Endothelial cell of umbilical vein (primary cell): ENCODE data around the gene APP. TPM values are rescaled to one million over a fixed set of nuclear protein-coding genes. Genes with fewer than 3 reads are reported as not detected.

Source experiments
- BruUV-seq: library from RNA; stranded (reverse); fragments of 400-500 nt; replicated peaks from 2 replicates; lab custom pipeline; 2021; lab: Mats Ljungman, UMichigan
- CTCF ChIA-PET: fragments of 300-600, 350-600 bp; sonication (Branson Sonifier 250); formaldehyde crosslinking; loops from one replicate; lab custom pipeline; 2021; ENCODE audit warnings: antibody characterized with exemption, inconsistent platforms; lab: Charles Lee
- POLR2A ChIA-PET: fragments of 300-600, 350-600 bp; sonication (Branson Sonifier 250); formaldehyde crosslinking; loops from one replicate; lab custom pipeline; 2021; ENCODE audit warnings: antibody characterized with exemption, inconsistent platforms; lab: Charles Lee
- DNase-seq: peaks from one replicate; pipeline ENCODE4 v3.0.0-alpha.2; 2011; ENCODE audit warnings: low read depth, low spot score
- FAIRE-seq: peaks from 2 replicates; lab custom pipeline; 2011; peaks lifted over from hg19 to GRCh38; lab: Jason Lieb, UNC
- H2AFZ ChIP-seq: 2 replicates; pipeline ENCODE4 v1.6.0; 2012; ENCODE audit warnings: low read depth, low read length, control low read depth, inconsistent platforms
- H3K27ac ChIP-seq: 2 replicates; pipeline ENCODE4 v1.5.1; 2011; ENCODE audit warnings: low read depth, mild to moderate bottlenecking, control low read depth, low read length, moderate library complexity; ENCODE audit not compliant: insufficient read depth
- H3K27me3 ChIP-seq, 2 experiments: 2 replicates each; pipeline versions ENCODE4 v1.6.0 to v1.6.1; 2011; ENCODE audit warnings: low read length in 2 of 2, mixed read lengths in 1 of 2; ENCODE audit not compliant: control insufficient read depth in 2 of 2, insufficient read depth in 2 of 2
- H3K36me3 ChIP-seq, 2 experiments: 2 replicates in 1 of 2; 3 replicates in 1 of 2; pipeline ENCODE4 v1.5.1; 2011; ENCODE audit warnings: low read length in 2 of 2, mild to moderate bottlenecking in 1 of 2, moderate library complexity in 1 of 2; ENCODE audit not compliant: control insufficient read depth in 2 of 2, insufficient read depth in 2 of 2; ENCODE audit errors: extremely low read depth in 1 of 2
- H3K4me1 ChIP-seq: 3 replicates; pipeline ENCODE4 v1.5.1; 2011; ENCODE audit warnings: mild to moderate bottlenecking, low read length; ENCODE audit not compliant: control insufficient read depth, insufficient read depth; ENCODE audit errors: extremely low read depth
- H3K4me2 ChIP-seq: 2 replicates; pipeline ENCODE4 v1.6.1; 2011; ENCODE audit warnings: low read length, control low read depth, mixed read lengths; ENCODE audit not compliant: insufficient read depth
- H3K4me3 ChIP-seq, 3 experiments: fragments of 200-600 bp in 1 of 3; sonication (generic), shearing (Covaris generic) in 1 of 3; replicated peaks in 1 of 3; 2 replicates each; pipeline ENCODE4 v1.5.1; 2011 to 2016; ENCODE audit warnings: control low read depth in 3 of 3, low read length in 3 of 3, mild to moderate bottlenecking in 2 of 3, inconsistent platforms in 1 of 3, low read depth in 1 of 3, moderate library complexity in 1 of 3; ENCODE audit not compliant: insufficient read depth in 1 of 3
- H3K79me2 ChIP-seq: 2 replicates; pipeline ENCODE4 v1.6.0; 2012; ENCODE audit warnings: low read length, inconsistent platforms; ENCODE audit not compliant: control insufficient read depth, insufficient read depth
- H3K9ac ChIP-seq: replicated peaks from 2 replicates; pipeline ENCODE3; 2011; ENCODE audit warnings: low read length, control low read depth; ENCODE audit not compliant: insufficient read depth; ENCODE audit errors: extremely low read depth
- H3K9me1 ChIP-seq: replicated peaks from 3 replicates; pipeline ENCODE4 v1.6.0; 2011; ENCODE audit warnings: mild to moderate bottlenecking, low read length; ENCODE audit not compliant: control insufficient read depth, insufficient read depth; ENCODE audit errors: extremely low read depth
- H3K9me3 ChIP-seq: replicated peaks from 2 replicates; pipeline ENCODE4 v1.5.1; 2012; ENCODE audit warnings: low read length, inconsistent platforms; ENCODE audit not compliant: control insufficient read depth, insufficient read depth
- H4K20me1 ChIP-seq: replicated peaks from 2 replicates; pipeline ENCODE3; 2011; ENCODE audit warnings: mild to moderate bottlenecking, low read length; ENCODE audit not compliant: control insufficient read depth, insufficient read depth; ENCODE audit errors: extremely low read depth
- CTCF ChIP-seq, 2 donors: IDR thresholded peaks; 1 replicate in 1 of 2; 2 replicates in 1 of 2; pipeline ENCODE4 v1.5.1; 2011; ENCODE audit warnings: low read length in 2 of 2, mild to moderate bottlenecking in 2 of 2, moderate library complexity in 2 of 2, control low read depth in 1 of 2, inconsistent platforms in 1 of 2, low read depth in 1 of 2; ENCODE audit not compliant: insufficient read depth in 1 of 2; ENCODE audit errors: extremely low read depth in 1 of 2
- EZH2 ChIP-seq: IDR thresholded peaks from 2 replicates; pipeline ENCODE4 v1.6.1; 2012; ENCODE audit warnings: borderline replicate concordance, low read depth, mild to moderate bottlenecking, moderate library complexity, low read length, inconsistent platforms; ENCODE audit not compliant: severe bottlenecking
- FOS ChIP-seq: IDR thresholded peaks from 2 replicates; pipeline ENCODE4 v1.6.1; 2011; ENCODE audit warnings: mild to moderate bottlenecking, low read length, moderate library complexity, borderline replicate concordance; ENCODE audit not compliant: insufficient read depth
- GATA2 ChIP-seq: IDR thresholded peaks from 2 replicates; pipeline ENCODE4 v1.7.0; 2011; ENCODE audit warnings: low read depth, mild to moderate bottlenecking, moderate library complexity, mixed read lengths, low read length; ENCODE audit not compliant: insufficient read length, insufficient read depth
- JUN ChIP-seq: IDR thresholded peaks from 2 replicates; pipeline ENCODE4 v1.6.1; 2011; ENCODE audit warnings: borderline replicate concordance, low read depth; ENCODE audit not compliant: insufficient read length, insufficient read depth
- MAX ChIP-seq: IDR thresholded peaks from 2 replicates; pipeline ENCODE4 v1.6.1; 2011; ENCODE audit not compliant: insufficient read depth, insufficient read length
- MYC ChIP-seq: IDR thresholded peaks from one replicate; pipeline ENCODE4 v1.6.1; 2011; ENCODE audit warnings: mild to moderate bottlenecking, low read depth, low read length
- POLR2A ChIP-seq: IDR thresholded peaks from 2 replicates; pipeline ENCODE4 v1.6.1; 2012; ENCODE audit warnings: low read depth, mild to moderate bottlenecking, control low read depth, low read length
- POLR2AphosphoS5 ChIP-seq: IDR thresholded peaks from 2 replicates; pipeline ENCODE4 v1.6.1; 2012; ENCODE audit warnings: low read depth, mild to moderate bottlenecking, control low read depth, low read length, moderate library complexity; ENCODE audit not compliant: insufficient read depth
- dilution Hi-C: fragments of 300-500 bp; cut with MboI; formaldehyde crosslinking; loops from one replicate; pipeline ENCODE4 v1.15.0; 2019; ENCODE audit warnings: low sequenced_read_pairs; ENCODE audit not compliant: extremely low pct_ligation_motif_present
- intact Hi-C: fragments of 100-400 bp; cut with micrococcal nuclease; formaldehyde crosslinking; loops from one replicate; pipeline ENCODE4 v1.10.0; 2022
- polyA plus RNA-seq, 4 experiments: library from polyadenylated mRNA; depleted of rRNA in 3 of 4; stranded (reverse) in 3 of 4; unstranded in 1 of 4; fragments of >200 nt; gene quantifications; 2 replicates each; pipeline versions ENCODE4 v1.2.1 to v1.2.3, GENCODE V29; 2011 to 2012; ENCODE audit warnings: missing spikeins in 1 of 4
- total RNA-seq: library from RNA; stranded (reverse); gene quantifications from 2 replicates; pipeline ENCODE4 v1.2.3, GENCODE V29; 2021

Gene APP
- total and polyA plus RNA-seq, 2 donors (not counting 3 experiments of a cell fraction or from before 2014, with no cell fraction given) = 914 to 928 TPM

DNA sequence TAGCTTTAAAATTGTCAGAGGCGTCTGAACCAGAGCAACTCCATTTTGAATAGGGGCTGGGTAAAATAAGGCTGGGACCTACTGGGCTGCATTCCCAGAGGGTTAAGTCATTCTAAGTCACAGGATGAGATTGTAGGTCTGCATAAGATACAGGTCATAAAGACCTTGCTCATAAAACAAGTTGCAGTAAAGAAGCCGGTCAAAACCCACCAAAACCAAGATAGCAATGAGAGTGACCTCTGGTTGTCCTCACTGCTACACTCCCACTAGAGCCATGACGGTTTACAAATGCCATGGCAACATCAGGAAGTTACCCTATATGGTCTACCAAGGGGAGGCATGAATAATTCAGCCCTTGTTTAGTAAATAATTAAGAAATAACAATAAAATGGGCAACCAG is 292.2 kb downstream of the APP start:
- dilution Hi-C loops (loop anchor here (25.0 kb wide), 1 partner anchor 284 kb away; the partner anchor contains the start of gene APP), intact Hi-C loops (no loop called here)

More for the DNA sequence above, 292.2 kb downstream of the APP start:
- Histone ChIP-seq H3K27me3 (no peaks in the 10 kb centered on the region), H3K9me3 (no peaks in the 10 kb centered on the region), H3K36me3 (peaks cover 7 to 11% of the 10 kb centered on the region in 2 experiments), H3K79me2 (no peaks in the 10 kb centered on the region), H3K27ac (no peak overlapping the region), H3K4me1 (no peaks in the 10 kb centered on the region), H4K20me1 (no peaks in the 10 kb centered on the region), H3K4me2 (no peak overlapping the region), H3K9ac (no peak overlapping the region), H3K4me3 (no peak overlapping the region), H3K9me1 (no peaks in the 10 kb centered on the region), H2AFZ (no peak overlapping the region)
- TF ChIP-seq MAX (no peak), POLR2A (no peak), GATA2 (no peak), EZH2 (no peak), POLR2AphosphoS5 (no peak), MYC (no peak), CTCF (IDR thresholded peaks at IDR 0.05; ENCODE audit: extremely low read depth in 1 of 2, insufficient read depth in 1 of 2, low read depth in 1 of 2, low read length in 2 of 2) (no peak), JUN (no peak), FOS (no peak)
- POLR2A ChIA-PET = no interaction called here
- FAIRE-seq = no peak
- BruUV-seq = no TSS peak
- no peak for DNase-seq
- CTCF ChIA-PET = interaction anchor here (1.8 kb wide), 1 partner anchor 293 kb away, joined by 7 read pairs; the partner anchor contains the start of gene APP
